ENCODE measurements around the gene PCDHB8.
"Not testable (repeated sequence)": the region's sequence is repeated elsewhere in the genome, so short reads cannot be mapped to it uniquely, and the experiment has no call there.

The PCDHB8 gene

GRCh38 chr5:141177577-141178191 is at the start of gene PCDHB8:
Gene PCDHB8, plus strand, starts transcription at chr5:141177790. Its CDS starts 245 bp downstream, at chr5:141178035.
- not testable (repeated sequence) for DNase-seq

GRCh38 chr5:141135030-141135717 is 42.4 kb upstream of the PCDHB8 start, which contains the start of gene PCDHB5:
Gene PCDHB5, plus strand, starts transcription at chr5:141135206. Its CDS starts 229 bp downstream, at chr5:141135435.
- no peak for DNase-seq

GRCh38 chr5:141135718-141136266 is 41.8 kb upstream of the PCDHB8 start:
- no peak for DNase-seq

GRCh38 chr5:141137346-141137745 is 40.2 kb upstream of the PCDHB8 start:
- DNase-seq, result not testable (repeated sequence)

GRCh38 chr5:141149812-141150211 is 27.8 kb upstream of the PCDHB8 start, which contains the start of gene PCDHB6:
Gene PCDHB6, plus strand, starts transcription at chr5:141150057. Its CDS starts 201 bp downstream, at chr5:141150258.
- no peak for DNase-seq

GRCh38 chr5:141150224-141150992 is 27.2 kb upstream of the PCDHB8 start:
- no peak for DNase-seq

GRCh38 chr5:141150993-141151325 is 26.6 kb upstream of the PCDHB8 start:
- no peak for DNase-seq

- DNase-seq, result not testable (repeated sequence)
Measured at GRCh38 chr5:141151632-141152031, 26.0 kb upstream of the PCDHB8 start.

GRCh38 chr5:141152096-141152495 is 25.5 kb upstream of the PCDHB8 start:
- DNase-seq, result not testable (repeated sequence)

GRCh38 chr5:141155540-141156374 is 21.8 kb upstream of the PCDHB8 start:
- DNase-seq, result no peak

- not testable (repeated sequence) for DNase-seq
Measured at GRCh38 chr5:141157356-141157755, 20.2 kb upstream of the PCDHB8 start.

GRCh38 chr5:141157901-141158300 is 19.7 kb upstream of the PCDHB8 start:
- not testable (repeated sequence) for DNase-seq

- no peak for DNase-seq
Measured at GRCh38 chr5:141172381-141173204, 5.0 kb upstream of the PCDHB8 start, which contains the start of gene PCDHB7. Gene PCDHB7, plus strand, starts transcription at chr5:141172644. Its CDS starts 192 bp downstream, at chr5:141172836.

GRCh38 chr5:141174291-141175104 is 3.1 kb upstream of the PCDHB8 start:
- DNase-seq, result not testable (repeated sequence)

- DNase-seq, result no peak
Measured at GRCh38 chr5:141175933-141176332, 1.7 kb upstream of the PCDHB8 start.

- not testable (repeated sequence) for DNase-seq
Measured at GRCh38 chr5:141179371-141179770, 1.8 kb downstream of the PCDHB8 start.

GRCh38 chr5:141179876-141180275 is 2.3 kb downstream of the PCDHB8 start:
- DNase-seq, result not testable (repeated sequence)

- no peak for DNase-seq
Measured at GRCh38 chr5:141180313-141180712, 2.7 kb downstream of the PCDHB8 start.

GRCh38 chr5:141182248-141182647 is 4.7 kb downstream of the PCDHB8 start, which contains the start of gene PCDHB16:
Gene PCDHB16, plus strand, starts transcription at chr5:141182387. Its CDS starts 173 bp downstream, at chr5:141182560.
- DNase-seq, result no peak
